Measurements from ENCODE around the gene HYAL1.
"Not testable (repeated sequence)": the region's sequence is repeated elsewhere in the genome, so short reads cannot be mapped to it uniquely, and the experiment has no call there.

HYAL1 gene

GRCh38 chr3:50293079-50293801 is 10.1 kb downstream of the HYAL1 start:
- no peak for DNase-seq

GRCh38 chr3:50292159-50293078 is 11.0 kb downstream of the HYAL1 start, which contains the start of gene IFRD2:
Gene IFRD2 (minus strand): TSS chr3:50292429. CDS start chr3:50292274, 155 bp downstream.
- peak; percentile 86 to 95 (median 94) for DNase-seq

- DNase-seq, result no peak
These were observed 13.2 kb downstream of the HYAL1 start for GRCh38 chr3:50290161-50290641.

GRCh38 chr3:50289130-50289529 is 14.2 kb downstream of the HYAL1 start:
- no peak for DNase-seq

- no peak for DNase-seq
These were observed 14.9 kb downstream of the HYAL1 start for GRCh38 chr3:50288387-50289007.

- no peak for DNase-seq
These were observed 16.1 kb downstream of the HYAL1 start for GRCh38 chr3:50287262-50287661.

GRCh38 chr3:50286322-50287227 is 16.8 kb downstream of the HYAL1 start:
- DNase-seq, result no peak

GRCh38 chr3:50284121-50284520 is 19.3 kb downstream of the HYAL1 start:
- not testable (repeated sequence) for DNase-seq

- DNase-seq, result no peak
These were observed 23.9 kb downstream of the HYAL1 start for GRCh38 chr3:50279255-50280016.

- no peak for DNase-seq
These were observed 24.5 kb downstream of the HYAL1 start, which contains the start of gene LSMEM2 for GRCh38 chr3:50278880-50279224. Gene LSMEM2 (plus strand): TSS chr3:50279087. CDS start chr3:50279114, 27 bp downstream.

- no peak for DNase-seq
These were observed 25.1 kb downstream of the HYAL1 start for GRCh38 chr3:50278123-50278879.

- DNase-seq, result no peak
These were observed 26.6 kb downstream of the HYAL1 start for GRCh38 chr3:50276762-50277101.

- peak in 2 of 6 experiments; percentile 16 to 23 for DNase-seq
These were observed 27.2 kb downstream of the HYAL1 start for GRCh38 chr3:50275996-50276761.

GRCh38 chr3:50275141-50275995 is 28.0 kb downstream of the HYAL1 start:
- DNase-seq, result peak in 3 of 6 experiments; percentile 12 to 23 (median 13)

- DNase-seq, result peak; percentile 24 to 71 (median 60)
These were observed 28.8 kb downstream of the HYAL1 start for GRCh38 chr3:50274371-50275104.

GRCh38 chr3:50273689-50274065 is 29.7 kb downstream of the HYAL1 start:
- DNase-seq, result no peak

GRCh38 chr3:50272911-50273688 is 30.3 kb downstream of the HYAL1 start:
- DNase-seq, result peak; percentile 40 to 85 (median 77)

All from stimulated activated naive CD4-positive, alpha-beta T cell (primary cell).